ENCODE data around the gene HK3.

HK3 gene

GRCh38 chr5:176846335-176847140 lies 52.6 kb downstream of the HK3 start:
- DNase-seq = no peak

- no peak for DNase-seq
Measured at GRCh38 chr5:176845392-176845713, 53.8 kb downstream of the HK3 start.

- no peak for DNase-seq
Measured at GRCh38 chr5:176844706-176845391, 54.3 kb downstream of the HK3 start.

- no peak for DNase-seq
Measured at GRCh38 chr5:176844281-176844680, 54.9 kb downstream of the HK3 start.

- no peak for DNase-seq
Measured at GRCh38 chr5:176843673-176844072, 55.5 kb downstream of the HK3 start.

- DNase-seq = no peak
Measured at GRCh38 chr5:176837707-176838115, 61.4 kb downstream of the HK3 start.

- peak; percentile 71 for DNase-seq
Measured at GRCh38 chr5:176836811-176837706, 62.1 kb downstream of the HK3 start.

- DNase-seq = no peak
Measured at GRCh38 chr5:176835918-176836317, 63.2 kb downstream of the HK3 start.

GRCh38 chr5:176833286-176833685 lies 65.9 kb downstream of the HK3 start:
- DNase-seq = no peak

GRCh38 chr5:176832162-176832561 lies 67.0 kb downstream of the HK3 start:
- no peak for DNase-seq

- DNase-seq = no peak
Measured at GRCh38 chr5:176831425-176831824, 67.7 kb downstream of the HK3 start.

- DNase-seq = no peak
Measured at GRCh38 chr5:176830995-176831423, 68.1 kb downstream of the HK3 start.
